Neuronal stem cell (in vitro differentiated cells): ENCODE measurements around the gene TMEM120A.

Experiments used
- DNase-seq: peaks from one replicate; pipeline ENCODE4 v3.0.0-alpha.2; 2013; ENCODE audit warnings: low spot score
- H2AFZ ChIP-seq: one replicate; pipeline ENCODE4 v1.6.1; 2013; ENCODE audit warnings: mild to moderate bottlenecking, low read length, inconsistent platforms
- H2AK5ac ChIP-seq: 2 replicates; pipeline ENCODE4 v1.6.1; 2013; ENCODE audit warnings: low read depth, mild to moderate bottlenecking, inconsistent platforms, low read length, moderate library complexity, mixed read lengths
- H2BK120ac ChIP-seq: 2 replicates; pipeline ENCODE4 v1.6.1; 2013; ENCODE audit warnings: low read depth, mild to moderate bottlenecking, inconsistent platforms, low read length, moderate library complexity, mixed read lengths
- H2BK12ac ChIP-seq: one replicate; pipeline ENCODE4 v1.6.1; 2013; ENCODE audit warnings: low read length, inconsistent platforms
- H2BK15ac ChIP-seq: 2 replicates; pipeline ENCODE4 v1.6.1; 2013; ENCODE audit warnings: mild to moderate bottlenecking, low read length, inconsistent platforms, mixed read lengths
- H2BK5ac ChIP-seq: one replicate; pipeline ENCODE4 v1.6.1; 2013; ENCODE audit warnings: inconsistent platforms, mild to moderate bottlenecking, low read length, moderate library complexity
- H3K14ac ChIP-seq: one replicate; pipeline ENCODE4 v1.6.1; 2013; ENCODE audit warnings: low read length, inconsistent platforms
- H3K18ac ChIP-seq: 2 replicates; pipeline ENCODE4 v1.6.1; 2013; ENCODE audit warnings: low read length, inconsistent platforms
- H3K23ac ChIP-seq: 2 replicates; pipeline ENCODE4 v1.6.1; 2013; ENCODE audit warnings: low read depth, mild to moderate bottlenecking, mixed read lengths, low read length, inconsistent platforms; ENCODE audit not compliant: poor library complexity
- H3K27ac ChIP-seq: replicated peaks from 3 replicates; pipeline ENCODE4 v1.5.1; 2013; ENCODE audit warnings: low read length, inconsistent platforms
- H3K27me3 ChIP-seq, 3 experiments: 2 replicates each; pipeline ENCODE4 v1.6.1; 2013; ENCODE audit warnings: low read length in 3 of 3, mild to moderate bottlenecking in 2 of 3, inconsistent platforms in 1 of 3, low read depth in 1 of 3, mixed read lengths in 1 of 3, moderate library complexity in 1 of 3; ENCODE audit not compliant: control insufficient read depth in 3 of 3, insufficient read depth in 3 of 3
- H3K36me3 ChIP-seq, 2 donors: replicated peaks in 1 of 2; 2 replicates each; pipeline ENCODE4 v1.6.1; 2013; ENCODE audit warnings: low read length in 2 of 2; ENCODE audit not compliant: control insufficient read depth in 2 of 2, insufficient read depth in 2 of 2
- H3K4ac ChIP-seq: 2 replicates; pipeline ENCODE4 v1.6.1; 2013; ENCODE audit warnings: inconsistent platforms, mild to moderate bottlenecking, low read length, moderate library complexity
- H3K4me1 ChIP-seq, 2 donors: 1 replicate in 1 of 2; 2 replicates in 1 of 2; pipeline ENCODE4 v1.6.1; 2013; ENCODE audit warnings: low read length in 2 of 2, low read depth in 1 of 2; ENCODE audit not compliant: control insufficient read depth in 2 of 2, insufficient read depth in 1 of 2
- H3K4me2 ChIP-seq: one replicate; pipeline ENCODE4 v1.6.1; 2013; ENCODE audit warnings: mild to moderate bottlenecking, low read length, inconsistent platforms; ENCODE audit not compliant: insufficient read depth, poor library complexity, severe bottlenecking
- H3K4me3 ChIP-seq, 2 donors: 2 replicates each; pipeline ENCODE4 v1.5.1; 2013; ENCODE audit warnings: low read length in 2 of 2, mild to moderate bottlenecking in 2 of 2, inconsistent platforms in 1 of 2, moderate library complexity in 1 of 2
- H3K79me1 ChIP-seq: one replicate; pipeline ENCODE4 v1.6.1; 2013; ENCODE audit warnings: low read depth, mild to moderate bottlenecking, inconsistent platforms, low read length, moderate library complexity
- H3K9ac ChIP-seq: one replicate; pipeline ENCODE4 v1.6.1; 2013; ENCODE audit warnings: mild to moderate bottlenecking, low read depth, low read length, inconsistent platforms; ENCODE audit not compliant: poor library complexity
- H3K9me3 ChIP-seq, 2 donors: replicated peaks in 1 of 2; 2 replicates each; pipeline versions ENCODE3 to v1.6.1; 2013; ENCODE audit warnings: low read length in 2 of 2, mild to moderate bottlenecking in 2 of 2, inconsistent platforms in 1 of 2, low read depth in 1 of 2, mixed read lengths in 1 of 2, moderate library complexity in 1 of 2; ENCODE audit not compliant: control insufficient read depth in 2 of 2, insufficient read depth in 1 of 2
- H4K8ac ChIP-seq: one replicate; pipeline ENCODE4 v1.6.1; 2013; ENCODE audit warnings: low read depth, mild to moderate bottlenecking, inconsistent platforms, low read length, moderate library complexity
- H4K91ac ChIP-seq: one replicate; pipeline ENCODE4 v1.6.1; 2013; ENCODE audit warnings: low read length, low read depth, mild to moderate bottlenecking, inconsistent platforms; ENCODE audit not compliant: poor library complexity
- WGBS, 2 donors: extraction: QIAGEN DNeasy Blood & Tissue Kit; methylation state at CpG; one replicate each; pipeline ENCODE4 v1.1.7; 2013; ENCODE audit warnings: missing lambda C conversion rate in 2 of 2, mixed read lengths in 1 of 2; ENCODE audit not compliant: insufficient read length in 2 of 2, insufficient replicate concordance in 1 of 2; ENCODE audit errors: extremely low coverage in 2 of 2; 5-methylcytosine and 5-hydroxymethylcytosine counted together

TMEM120A gene

DNA sequence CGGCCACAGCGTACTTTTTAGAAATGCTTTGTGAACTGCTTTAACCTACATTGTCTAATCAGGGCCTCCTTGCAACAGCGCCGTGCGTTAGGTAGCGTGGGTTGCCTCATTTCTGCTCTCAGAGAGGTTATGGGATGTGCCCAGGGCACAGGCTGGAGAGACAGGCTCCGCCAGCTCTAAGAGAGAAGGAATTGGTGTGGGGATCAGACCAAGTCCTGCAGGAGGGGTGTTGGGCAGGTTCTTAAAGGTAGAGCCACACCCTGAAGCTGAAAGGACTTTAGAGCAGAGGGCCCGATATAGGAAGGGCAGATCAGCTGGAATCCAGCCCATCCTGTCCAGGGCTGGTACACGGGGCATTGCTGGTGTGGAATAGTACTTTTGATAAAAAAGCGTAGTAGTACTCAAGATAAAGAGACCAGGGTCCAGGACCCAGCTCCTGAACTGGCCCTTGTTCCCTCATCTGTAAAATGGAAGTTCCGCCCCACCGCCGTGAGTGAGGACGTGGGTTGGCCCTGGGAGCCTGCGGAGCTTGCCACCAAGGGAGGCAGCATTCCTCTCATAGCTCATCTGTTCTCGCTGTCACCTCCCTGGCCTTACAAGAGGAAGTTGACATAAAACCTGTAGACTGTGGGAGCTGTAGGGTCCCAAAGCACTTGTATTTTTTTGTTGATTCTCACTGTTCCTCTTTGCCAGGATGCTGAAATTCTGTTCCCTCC is 37.2 kb downstream of the TMEM120A start:
- WGBS, 2 donors: no CpG with 5 or more reads among the region's 16 CpGs
- Histone ChIP-seq H3K36me3 (peaks cover 17 to 62% of the 10 kb centered on the region in 2 donors), H3K4ac (peak overlapping the region; percentile 48), H2AFZ (no peak overlapping the region), H2BK15ac (no peak overlapping the region), H3K14ac (no peak overlapping the region), H3K9ac (no peak overlapping the region), H3K4me1 (peaks cover 0 to 9% of the 10 kb centered on the region in 2 donors), H3K18ac (peak overlapping the region; percentile 3), H3K9me3 (no peaks in the 10 kb centered on the region), H4K91ac (no peak overlapping the region), H2BK120ac (no peak overlapping the region), H3K79me1 (peaks cover 5% of the 10 kb centered on the region), H2AK5ac (peak overlapping the region; percentile 27), H2BK12ac (no peak overlapping the region), H3K27me3 (no peaks in the 10 kb centered on the region), H2BK5ac (no peak overlapping the region), H3K23ac (no peak overlapping the region), H3K4me2 (no peak overlapping the region), H3K27ac (peak overlapping the region; percentile 13), H4K8ac (peak overlapping the region; percentile 56), H3K4me3 (no peak overlapping the region)
- DNase-seq: no peak

DNA sequence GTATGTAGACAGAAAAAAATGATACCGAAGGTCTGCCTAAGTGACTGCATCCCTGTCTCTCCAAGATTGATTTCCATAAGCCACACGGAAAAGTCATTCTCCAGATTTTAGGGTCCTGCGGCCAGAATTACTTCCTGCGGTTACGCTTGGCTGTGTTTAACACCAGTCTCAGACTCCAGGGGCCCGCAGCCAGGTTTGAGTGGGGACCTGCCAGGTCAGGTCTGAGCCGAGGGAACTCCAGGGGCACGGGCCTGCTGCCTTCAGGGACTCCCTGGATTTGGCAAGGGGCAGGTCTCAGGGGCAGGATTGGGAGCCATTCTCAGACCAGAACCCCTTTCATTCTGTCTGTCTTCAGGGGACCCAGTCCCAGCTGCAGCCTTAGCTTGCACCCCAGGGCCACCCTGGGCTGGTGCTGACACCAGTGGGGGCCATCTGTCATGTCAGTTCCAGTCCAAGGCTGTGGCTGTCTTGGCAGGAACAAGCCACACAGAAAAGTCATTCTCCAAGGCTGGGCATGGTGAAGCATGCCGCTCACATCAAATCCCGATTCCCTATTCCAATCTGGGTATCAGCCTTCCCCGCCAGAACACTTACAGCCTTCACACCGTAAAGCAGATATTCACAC is 39.0 kb downstream of the TMEM120A start:
- WGBS, 2 donors: no CpG with 5 or more reads among the region's 12 CpGs
- H2BK12ac ChIP-seq: no peak overlapping the region

DNA sequence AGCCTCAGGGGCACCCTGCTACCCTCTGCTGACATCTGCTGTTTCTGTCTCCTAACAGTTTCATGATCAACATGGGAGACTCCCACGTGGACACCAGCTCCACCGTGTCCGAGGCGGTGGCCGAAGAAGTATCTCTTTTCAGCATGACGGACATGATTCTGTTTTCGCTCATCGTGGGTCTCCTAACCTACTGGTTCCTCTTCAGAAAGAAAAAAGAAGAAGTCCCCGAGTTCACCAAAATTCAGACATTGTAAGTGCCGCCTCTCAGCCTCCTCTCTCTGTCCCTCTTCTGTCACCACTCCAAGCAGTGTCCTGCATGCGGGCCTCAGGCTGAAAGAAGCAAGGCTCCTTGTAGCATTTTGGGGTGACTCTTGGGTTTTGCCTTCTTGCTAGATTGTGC is 40.5 kb downstream of the TMEM120A start:
- Histone ChIP-seq H3K79me1 (peaks cover 7% of the 10 kb centered on the region), H3K4me1 (peaks cover 0 to 9% of the 10 kb centered on the region in 2 donors), H3K27me3 (no peaks in the 10 kb centered on the region), H4K8ac (no peak overlapping the region), H2BK120ac (no peak overlapping the region), H3K9ac (no peak overlapping the region), H3K36me3 (peaks cover 17 to 48% of the 10 kb centered on the region in 2 donors), H3K9me3 (peaks cover 0 to 3% of the 10 kb centered on the region in 2 donors), H2BK12ac (no peak overlapping the region), H4K91ac (no peak overlapping the region), H3K14ac (no peak overlapping the region), H3K4ac (no peak overlapping the region), H2AFZ (no peak overlapping the region), H3K23ac (no peak overlapping the region), H3K27ac (no peak overlapping the region), H3K4me3 (no peak overlapping the region), H2BK15ac (no peak overlapping the region), H3K18ac (no peak overlapping the region), H2BK5ac (no peak overlapping the region), H3K4me2 (no peak overlapping the region), H2AK5ac (no peak overlapping the region)
- no CpG with 5 or more reads among the region's 11 CpGs for WGBS, 2 donors
- DNase-seq: no peak

More for the DNA sequence above, 39.0 kb downstream of the TMEM120A start:
- H3K4me2 ChIP-seq: no peak overlapping the region
- no peak overlapping the region for H4K91ac ChIP-seq
- no peak overlapping the region for H2BK15ac ChIP-seq
- no peak overlapping the region for H3K27ac ChIP-seq
- no peak overlapping the region for H3K4ac ChIP-seq
- H2BK5ac ChIP-seq: no peak overlapping the region
- DNase-seq: no peak
- peaks cover 0 to 3% of the 10 kb centered on the region in 2 donors for H3K9me3 ChIP-seq
- H3K14ac ChIP-seq: no peak overlapping the region
- H3K4me1 ChIP-seq: peaks cover 0 to 9% of the 10 kb centered on the region in 2 donors
- H3K23ac ChIP-seq: no peak overlapping the region
- H3K27me3 ChIP-seq: no peaks in the 10 kb centered on the region
- H4K8ac ChIP-seq: no peak overlapping the region
- H2BK120ac ChIP-seq: no peak overlapping the region
- no peak overlapping the region for H3K18ac ChIP-seq
- no peak overlapping the region for H2AFZ ChIP-seq
- H3K36me3 ChIP-seq: peaks cover 17 to 61% of the 10 kb centered on the region in 2 donors
- no peak overlapping the region for H3K9ac ChIP-seq
- no peak overlapping the region for H2AK5ac ChIP-seq
- H3K79me1 ChIP-seq: peaks cover 7% of the 10 kb centered on the region
- H3K4me3 ChIP-seq: no peak overlapping the region

DNA sequence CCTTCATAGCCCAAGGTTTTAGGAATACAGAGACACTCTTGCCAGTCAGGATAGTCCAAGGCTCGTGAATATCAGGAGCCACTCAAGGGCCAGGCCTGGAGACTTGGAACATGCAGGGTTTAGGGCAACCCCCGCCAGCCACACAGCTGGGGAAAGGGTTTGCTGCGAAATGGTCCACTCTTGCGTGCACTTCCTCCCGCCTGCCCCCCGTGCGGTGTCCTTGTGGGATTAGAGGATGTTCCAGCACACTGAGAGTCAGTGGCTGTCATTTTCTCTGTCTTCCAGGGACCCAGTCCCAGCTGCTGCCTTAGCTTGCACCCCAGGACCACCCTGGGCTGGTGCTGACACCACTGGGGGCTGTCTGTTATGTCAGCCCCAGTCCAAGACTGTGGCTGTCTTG is 41.0 kb downstream of the TMEM120A start:
- H2BK15ac ChIP-seq: no peak overlapping the region
- WGBS, 2 donors: no CpG with 5 or more reads among the region's 7 CpGs
- no peak overlapping the region for H3K27ac ChIP-seq

More for the DNA sequence above, 41.0 kb downstream of the TMEM120A start:
- Histone ChIP-seq H3K4me2 (no peak overlapping the region), H3K14ac (no peak overlapping the region), H2AK5ac (no peak overlapping the region), H3K36me3 (peaks cover 17 to 44% of the 10 kb centered on the region in 2 donors), H4K8ac (no peak overlapping the region), H2BK12ac (no peak overlapping the region), H3K4ac (peak overlapping the region; percentile 41), H2BK120ac (no peak overlapping the region), H3K18ac (no peak overlapping the region), H3K23ac (no peak overlapping the region), H2AFZ (no peak overlapping the region), H3K9ac (no peak overlapping the region), H3K9me3 (peaks cover 0 to 3% of the 10 kb centered on the region in 2 donors), H3K4me1 (peaks cover 0 to 9% of the 10 kb centered on the region in 2 donors), H3K79me1 (peaks cover 9% of the 10 kb centered on the region), H2BK5ac (no peak overlapping the region), H3K27me3 (no peaks in the 10 kb centered on the region), H3K4me3 (peak overlapping the region in 1 of 2 donors; percentile 47), H4K91ac (no peak overlapping the region)
- no peak for DNase-seq
